SK-N-SH treated with all-trans-retinoic acid at 6 μM for 48 hours (cell line): ENCODE results near the gene LRRC36.

ENCODE experiments used
- ATAC-seq: fragments of 200-7000 bp; cut with Tn5 transposase; 3 replicates; pipeline ENCODE4 v1.9.1; 2020; ENCODE audit warnings: mild to moderate bottlenecking, moderate library complexity
- ARNTL ChIP-seq: fragments of 450-650 bp; formaldehyde crosslinking; IDR thresholded peaks from 2 replicates; pipeline ENCODE4 v1.5.0; 2020; ENCODE audit warnings: low read depth, mild to moderate bottlenecking, moderate library complexity, borderline replicate concordance
- BACH2 ChIP-seq: fragments of 250-450 bp; sonication (Bioruptor Pico); IDR thresholded peaks from 2 replicates; pipeline ENCODE4 v1.9.0; 2021; ENCODE audit warnings: mild to moderate bottlenecking, borderline replicate concordance
- CSDC2 ChIP-seq: fragments of 250-450 bp; sonication (Bioruptor Pico); IDR thresholded peaks from 2 replicates; pipeline ENCODE4 v1.5.0; 2020; ENCODE audit warnings: mild to moderate bottlenecking, moderate library complexity
- ESRRG ChIP-seq: fragments of 250-450 bp; sonication (Bioruptor Pico); IDR thresholded peaks from 2 replicates; pipeline ENCODE4 v1.6.1; 2021; ENCODE audit warnings: mild to moderate bottlenecking
- GLIS3 ChIP-seq: fragments of 250-450 bp; sonication (Bioruptor Pico); IDR thresholded peaks from 2 replicates; pipeline ENCODE4 v1.5.0; 2020; ENCODE audit warnings: mild to moderate bottlenecking, moderate library complexity
- OSR1 ChIP-seq: fragments of 250-450 bp; sonication (Bioruptor Pico); IDR thresholded peaks from 2 replicates; pipeline ENCODE4 v1.8.0; 2022; ENCODE audit warnings: moderate library complexity, mild to moderate bottlenecking, inconsistent platforms
- PPARA ChIP-seq: fragments of 250-450 bp; sonication (Bioruptor Pico); IDR thresholded peaks from 2 replicates; pipeline ENCODE4 v1.5.0; 2020; ENCODE audit warnings: mild to moderate bottlenecking, borderline replicate concordance
- RARB ChIP-seq: fragments of 250-450 bp; sonication (Bioruptor Pico); IDR thresholded peaks from 2 replicates; pipeline ENCODE4 v1.8.0; 2021; ENCODE audit warnings: mild to moderate bottlenecking, moderate library complexity
- TCF4 ChIP-seq: fragments of 250-450 bp; sonication (Bioruptor Pico); IDR thresholded peaks from 2 replicates; pipeline ENCODE4 v1.8.0; 2021; ENCODE audit warnings: mild to moderate bottlenecking, moderate library complexity, borderline replicate concordance
- TOX ChIP-seq: fragments of 250-450 bp; sonication (Bioruptor Pico); IDR thresholded peaks from 2 replicates; pipeline ENCODE4 v1.8.0; 2021; ENCODE audit warnings: mild to moderate bottlenecking, moderate library complexity, borderline replicate concordance
- ZC3H10 ChIP-seq: fragments of 250-450 bp; sonication (Bioruptor Pico); IDR thresholded peaks from 2 replicates; pipeline ENCODE4 v1.5.1; 2021; ENCODE audit warnings: mild to moderate bottlenecking, moderate library complexity
- ZFP30 ChIP-seq: fragments of 450-650 bp; formaldehyde crosslinking; IDR thresholded peaks from 2 replicates; pipeline ENCODE4 v1.5.0; 2022; ENCODE audit warnings: mild to moderate bottlenecking, moderate library complexity
- ZNF565 ChIP-seq: fragments of 450-650 bp; formaldehyde crosslinking; conservative IDR thresholded peaks from 2 replicates; pipeline ENCODE4 v1.5.0; 2020; ENCODE audit warnings: low read depth, mild to moderate bottlenecking, moderate library complexity
- ZNF70 ChIP-seq: fragments of 450-650 bp; formaldehyde crosslinking; IDR thresholded peaks from 2 replicates; pipeline ENCODE4 v1.5.0; 2020; ENCODE audit warnings: mild to moderate bottlenecking, moderate library complexity
- ZNF8 ChIP-seq: fragments of 450-650 bp; formaldehyde crosslinking; IDR thresholded peaks from 2 replicates; pipeline ENCODE4 v1.5.0; 2020; ENCODE audit warnings: mild to moderate bottlenecking, moderate library complexity
- TF ChIP-seq, protein P1 (sequence below): fragments of 250-450 bp; sonication (Bioruptor Pico); IDR thresholded peaks from 2 replicates; pipeline ENCODE4 v1.5.0; 2020; ENCODE audit warnings: mild to moderate bottlenecking, moderate library complexity
- TF ChIP-seq, protein P2 (sequence below): fragments of 250-450 bp; sonication (Bioruptor Pico); IDR thresholded peaks from 2 replicates; pipeline ENCODE4 v1.5.1; 2020; ENCODE audit warnings: low read depth, mild to moderate bottlenecking, moderate library complexity
- TF ChIP-seq, protein P3 (sequence below): fragments of 250-450 bp; sonication (Bioruptor Pico); IDR thresholded peaks from 2 replicates; pipeline ENCODE4 v1.5.1; 2021; ENCODE audit warnings: mild to moderate bottlenecking, moderate library complexity
- TF ChIP-seq, protein P4 (sequence below): fragments of 250-450 bp; sonication (Bioruptor Pico); IDR thresholded peaks from 2 replicates; pipeline ENCODE4 v1.8.0; 2021; ENCODE audit warnings: low read depth, mild to moderate bottlenecking, moderate library complexity, borderline replicate concordance
- TF ChIP-seq, protein P5 (sequence below): fragments of 250-450 bp; sonication (Bioruptor Pico); IDR thresholded peaks from 2 replicates; pipeline ENCODE4 v1.8.0; 2020; ENCODE audit warnings: mild to moderate bottlenecking, moderate library complexity, borderline replicate concordance

LRRC36 gene

DNA sequence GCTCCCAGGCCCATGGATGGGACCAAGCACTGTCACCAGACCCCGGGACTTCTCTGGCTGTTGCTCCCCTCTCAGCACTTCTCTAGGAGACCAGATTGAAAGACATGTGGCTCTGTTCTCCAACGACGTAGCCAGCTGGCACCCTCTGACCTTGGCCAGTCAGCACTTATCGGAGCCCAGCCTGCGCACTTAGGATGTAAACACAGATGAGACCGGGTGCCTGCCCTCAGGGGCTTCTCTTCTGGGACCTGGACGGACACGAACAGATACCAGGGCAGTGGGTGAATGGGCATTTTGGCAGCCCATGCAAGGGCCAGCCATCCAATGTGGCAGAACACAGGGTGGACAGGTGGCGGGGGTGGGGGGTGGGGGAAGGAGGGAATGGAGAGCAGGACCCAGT lies 83.0 kb downstream of the LRRC36 start:
- no peak for TF ChIP-seq TOX (CRISPR knock-in tag)
- TF ChIP-seq RARB (CRISPR knock-in tag) = no peak
- ATAC-seq = no peak

DNA sequence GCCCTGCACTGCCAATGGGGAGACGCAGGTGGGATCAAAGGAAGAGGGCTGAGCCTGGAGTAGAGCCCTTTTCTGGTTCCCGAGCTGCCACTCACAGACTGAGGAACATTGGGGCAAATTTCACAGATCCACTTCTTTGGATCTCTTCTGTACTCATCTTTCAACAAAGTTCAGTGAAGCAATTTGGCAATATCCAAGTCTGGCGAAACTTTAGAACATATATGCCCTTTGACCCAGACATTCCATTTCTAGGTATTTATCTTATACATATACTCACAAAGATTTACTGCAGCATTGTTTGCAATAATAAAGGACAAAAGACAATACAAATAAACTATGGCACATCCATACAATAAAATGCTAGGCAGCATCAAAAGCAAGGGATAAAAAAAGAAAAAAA lies 84.7 kb downstream of the LRRC36 start:
- TF ChIP-seq ARNTL (CRISPR knock-in tag) = no peak
- TF ChIP-seq, all 23 proteins: peak for 0
- no peak for ATAC-seq

DNA sequence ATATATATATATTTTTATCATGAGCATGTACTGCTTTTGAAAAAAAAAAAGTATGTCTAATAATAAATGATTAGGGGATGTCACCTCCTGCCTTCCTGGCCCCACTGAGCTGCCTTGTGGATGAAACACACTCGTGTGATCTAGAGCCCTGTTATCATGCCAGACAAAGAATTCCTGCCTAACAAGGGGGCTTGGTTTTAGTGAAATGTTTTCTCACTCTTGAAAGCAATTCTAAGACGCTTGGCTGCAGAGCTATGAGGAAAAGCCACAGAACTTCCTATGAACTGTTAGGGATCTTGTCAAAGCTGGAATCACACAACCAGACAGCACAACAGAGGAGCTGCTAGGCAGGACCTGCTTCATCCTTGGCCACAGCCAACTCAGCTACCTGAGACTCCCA lies 85.7 kb downstream of the LRRC36 start:
- ATAC-seq = no peak
- TF ChIP-seq ZFP30 (CRISPR knock-in tag) = no peak
- TF ChIP-seq OSR1 = no peak
- TF ChIP-seq ZNF8 = no peak
- TF ChIP-seq, protein P1, sequence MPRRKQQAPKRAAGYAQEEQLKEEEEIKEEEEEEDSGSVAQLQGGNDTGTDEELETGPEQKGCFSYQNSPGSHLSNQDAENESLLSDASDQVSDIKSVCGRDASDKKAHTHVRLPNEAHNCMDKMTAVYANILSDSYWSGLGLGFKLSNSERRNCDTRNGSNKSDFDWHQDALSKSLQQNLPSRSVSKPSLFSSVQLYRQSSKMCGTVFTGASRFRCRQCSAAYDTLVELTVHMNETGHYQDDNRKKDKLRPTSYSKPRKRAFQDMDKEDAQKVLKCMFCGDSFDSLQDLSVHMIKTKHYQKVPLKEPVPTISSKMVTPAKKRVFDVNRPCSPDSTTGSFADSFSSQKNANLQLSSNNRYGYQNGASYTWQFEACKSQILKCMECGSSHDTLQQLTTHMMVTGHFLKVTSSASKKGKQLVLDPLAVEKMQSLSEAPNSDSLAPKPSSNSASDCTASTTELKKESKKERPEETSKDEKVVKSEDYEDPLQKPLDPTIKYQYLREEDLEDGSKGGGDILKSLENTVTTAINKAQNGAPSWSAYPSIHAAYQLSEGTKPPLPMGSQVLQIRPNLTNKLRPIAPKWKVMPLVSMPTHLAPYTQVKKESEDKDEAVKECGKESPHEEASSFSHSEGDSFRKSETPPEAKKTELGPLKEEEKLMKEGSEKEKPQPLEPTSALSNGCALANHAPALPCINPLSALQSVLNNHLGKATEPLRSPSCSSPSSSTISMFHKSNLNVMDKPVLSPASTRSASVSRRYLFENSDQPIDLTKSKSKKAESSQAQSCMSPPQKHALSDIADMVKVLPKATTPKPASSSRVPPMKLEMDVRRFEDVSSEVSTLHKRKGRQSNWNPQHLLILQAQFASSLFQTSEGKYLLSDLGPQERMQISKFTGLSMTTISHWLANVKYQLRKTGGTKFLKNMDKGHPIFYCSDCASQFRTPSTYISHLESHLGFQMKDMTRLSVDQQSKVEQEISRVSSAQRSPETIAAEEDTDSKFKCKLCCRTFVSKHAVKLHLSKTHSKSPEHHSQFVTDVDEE (CRISPR knock-in tag) = no peak
- no peak for TF ChIP-seq GLIS3 (CRISPR knock-in tag)
- no peak for TF ChIP-seq TCF4
- TF ChIP-seq, protein P2, sequence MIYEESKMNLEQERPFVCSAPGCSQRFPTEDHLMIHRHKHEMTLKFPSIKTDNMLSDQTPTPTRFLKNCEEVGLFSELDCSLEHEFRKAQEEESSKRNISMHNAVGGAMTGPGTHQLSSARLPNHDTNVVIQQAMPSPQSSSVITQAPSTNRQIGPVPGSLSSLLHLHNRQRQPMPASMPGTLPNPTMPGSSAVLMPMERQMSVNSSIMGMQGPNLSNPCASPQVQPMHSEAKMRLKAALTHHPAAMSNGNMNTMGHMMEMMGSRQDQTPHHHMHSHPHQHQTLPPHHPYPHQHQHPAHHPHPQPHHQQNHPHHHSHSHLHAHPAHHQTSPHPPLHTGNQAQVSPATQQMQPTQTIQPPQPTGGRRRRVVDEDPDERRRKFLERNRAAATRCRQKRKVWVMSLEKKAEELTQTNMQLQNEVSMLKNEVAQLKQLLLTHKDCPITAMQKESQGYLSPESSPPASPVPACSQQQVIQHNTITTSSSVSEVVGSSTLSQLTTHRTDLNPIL (CRISPR knock-in tag) = no peak
- no peak for TF ChIP-seq ZC3H10 (CRISPR knock-in tag)
- TF ChIP-seq, protein P3, sequence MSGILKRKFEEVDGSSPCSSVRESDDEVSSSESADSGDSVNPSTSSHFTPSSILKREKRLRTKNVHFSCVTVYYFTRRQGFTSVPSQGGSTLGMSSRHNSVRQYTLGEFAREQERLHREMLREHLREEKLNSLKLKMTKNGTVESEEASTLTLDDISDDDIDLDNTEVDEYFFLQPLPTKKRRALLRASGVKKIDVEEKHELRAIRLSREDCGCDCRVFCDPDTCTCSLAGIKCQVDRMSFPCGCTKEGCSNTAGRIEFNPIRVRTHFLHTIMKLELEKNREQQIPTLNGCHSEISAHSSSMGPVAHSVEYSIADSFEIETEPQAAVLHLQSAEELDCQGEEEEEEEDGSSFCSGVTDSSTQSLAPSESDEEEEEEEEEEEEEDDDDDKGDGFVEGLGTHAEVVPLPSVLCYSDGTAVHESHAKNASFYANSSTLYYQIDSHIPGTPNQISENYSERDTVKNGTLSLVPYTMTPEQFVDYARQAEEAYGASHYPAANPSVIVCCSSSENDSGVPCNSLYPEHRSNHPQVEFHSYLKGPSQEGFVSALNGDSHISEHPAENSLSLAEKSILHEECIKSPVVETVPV = no peak
- TF ChIP-seq ARNTL (CRISPR knock-in tag) = no peak
- TF ChIP-seq BACH2 (CRISPR knock-in tag) = no peak
- TF ChIP-seq PPARA = no peak
- TF ChIP-seq ZNF70 (CRISPR knock-in tag) = no peak
- TF ChIP-seq RARB (CRISPR knock-in tag) = no peak
- no peak for TF ChIP-seq TOX (CRISPR knock-in tag)
- TF ChIP-seq, protein P4, sequence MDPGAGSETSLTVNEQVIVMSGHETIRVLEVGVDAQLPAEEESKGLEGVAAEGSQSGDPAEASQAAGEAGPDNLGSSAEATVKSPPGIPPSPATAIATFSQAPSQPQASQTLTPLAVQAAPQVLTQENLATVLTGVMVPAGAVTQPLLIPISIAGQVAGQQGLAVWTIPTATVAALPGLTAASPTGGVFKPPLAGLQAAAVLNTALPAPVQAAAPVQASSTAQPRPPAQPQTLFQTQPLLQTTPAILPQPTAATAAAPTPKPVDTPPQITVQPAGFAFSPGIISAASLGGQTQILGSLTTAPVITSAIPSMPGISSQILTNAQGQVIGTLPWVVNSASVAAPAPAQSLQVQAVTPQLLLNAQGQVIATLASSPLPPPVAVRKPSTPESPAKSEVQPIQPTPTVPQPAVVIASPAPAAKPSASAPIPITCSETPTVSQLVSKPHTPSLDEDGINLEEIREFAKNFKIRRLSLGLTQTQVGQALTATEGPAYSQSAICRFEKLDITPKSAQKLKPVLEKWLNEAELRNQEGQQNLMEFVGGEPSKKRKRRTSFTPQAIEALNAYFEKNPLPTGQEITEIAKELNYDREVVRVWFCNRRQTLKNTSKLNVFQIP (CRISPR knock-in tag) = no peak
- no peak for TF ChIP-seq ZNF565 (CRISPR knock-in tag)
- no peak for TF ChIP-seq CSDC2
- TF ChIP-seq, protein P5, sequence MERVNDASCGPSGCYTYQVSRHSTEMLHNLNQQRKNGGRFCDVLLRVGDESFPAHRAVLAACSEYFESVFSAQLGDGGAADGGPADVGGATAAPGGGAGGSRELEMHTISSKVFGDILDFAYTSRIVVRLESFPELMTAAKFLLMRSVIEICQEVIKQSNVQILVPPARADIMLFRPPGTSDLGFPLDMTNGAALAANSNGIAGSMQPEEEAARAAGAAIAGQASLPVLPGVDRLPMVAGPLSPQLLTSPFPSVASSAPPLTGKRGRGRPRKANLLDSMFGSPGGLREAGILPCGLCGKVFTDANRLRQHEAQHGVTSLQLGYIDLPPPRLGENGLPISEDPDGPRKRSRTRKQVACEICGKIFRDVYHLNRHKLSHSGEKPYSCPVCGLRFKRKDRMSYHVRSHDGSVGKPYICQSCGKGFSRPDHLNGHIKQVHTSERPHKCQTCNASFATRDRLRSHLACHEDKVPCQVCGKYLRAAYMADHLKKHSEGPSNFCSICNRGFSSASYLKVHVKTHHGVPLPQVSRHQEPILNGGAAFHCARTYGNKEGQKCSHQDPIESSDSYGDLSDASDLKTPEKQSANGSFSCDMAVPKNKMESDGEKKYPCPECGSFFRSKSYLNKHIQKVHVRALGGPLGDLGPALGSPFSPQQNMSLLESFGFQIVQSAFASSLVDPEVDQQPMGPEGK (CRISPR knock-in tag) = no peak
- no peak for TF ChIP-seq ESRRG (CRISPR knock-in tag)
